ENCODE results near the gene OTUD3. TPM values are rescaled to one million over a fixed set of nuclear protein-coding genes. Genes with fewer than 3 reads are reported as not detected.

Gene OTUD3
- polyA plus RNA-seq, 1 of the 3 experiments (the other 2 are of a cell fraction): 2.6 TPM

DNA sequence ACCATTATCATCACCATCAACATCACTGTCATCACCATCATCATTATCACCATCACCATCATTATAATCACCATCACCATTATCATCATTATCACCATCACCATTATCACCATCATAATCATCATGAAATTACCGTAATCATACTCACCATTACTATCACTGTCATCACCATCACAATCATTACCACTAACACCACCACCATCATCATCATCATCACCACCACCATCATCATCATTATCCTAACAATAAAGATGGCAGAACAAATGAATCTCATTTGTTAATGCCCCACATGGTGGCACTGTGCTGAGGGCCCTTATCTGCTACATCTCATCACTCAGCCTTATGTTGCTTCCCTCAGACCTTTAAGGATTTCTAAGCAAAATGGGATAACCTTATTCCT, 50.7 kb downstream of the OTUD3 start (continued):
- TF ChIP-seq RFX5 (IDR thresholded peaks at IDR 0.05; ENCODE audit: low read length) (no peak), TEAD4 (IDR thresholded peaks at IDR 0.05; ENCODE audit: borderline replicate concordance, insufficient read depth) (no peak), ELF1 (IDR thresholded peaks at IDR 0.05) (no peak)

DNA sequence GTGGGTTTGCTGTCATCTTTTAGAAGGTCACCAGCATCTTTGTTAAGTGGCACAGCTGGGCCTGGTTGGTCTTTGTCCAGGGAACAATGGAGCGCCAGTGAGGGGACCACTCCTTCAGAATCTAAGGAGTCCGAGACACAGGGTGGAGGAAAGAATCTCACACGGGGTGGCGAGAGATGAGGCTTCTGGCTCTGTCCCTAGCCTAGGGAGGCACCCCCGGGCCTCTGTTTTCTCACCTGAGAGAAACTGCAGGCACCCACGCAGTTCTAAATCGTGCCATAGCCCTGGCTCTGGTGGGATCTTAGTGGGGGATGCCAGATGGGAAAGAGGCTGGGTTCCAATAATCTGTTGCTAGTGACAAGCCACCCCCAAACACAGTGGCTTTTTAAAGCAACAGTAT, 52.1 kb downstream of the OTUD3 start:
- Histone ChIP-seq H3K4me3 (ENCODE audit: low read depth in 2 of 2, low read length in 1 of 2) (no peak overlapping the region), H3K79me2 (ENCODE audit: insufficient read depth) (no peaks in the 10 kb centered on the region), H3K4me1 (ENCODE audit: control insufficient read depth in 1 of 2, insufficient read depth in 2 of 2, low read depth in 1 of 2, low read length in 1 of 2) (no peaks in the 10 kb centered on the region), H3K4me2 (no peak overlapping the region), H3K9me2 (no peaks in the 10 kb centered on the region), H3K27ac (ENCODE audit: low read depth in 2 of 2, low read length in 1 of 2) (no peak overlapping the region), H3K9ac (no peak overlapping the region), H4K20me1 (ENCODE audit: insufficient read depth) (no peaks in the 10 kb centered on the region), H3K9me3 (no peaks in the 10 kb centered on the region), H3K27me3 (ENCODE audit: insufficient read depth) (no peaks in the 10 kb centered on the region), H2AFZ (ENCODE audit: low read depth) (no peak overlapping the region), H3K36me3 (replicated peaks in 1 of 2; ENCODE audit: control insufficient read depth in 1 of 2, insufficient read depth in 2 of 2, low read length in 1 of 2) (no peaks in the 10 kb centered on the region), H3F3A (replicated peaks; ENCODE audit: insufficient read depth) (no peaks in the 10 kb centered on the region)
- ChIA-PET POLR2A (interaction anchor here (0.6 kb wide), 1 partner anchor 246 kb away, joined by 4 read pairs; no protein-coding TSS in a partner anchor), CTCF (no interaction called here)
- DNase-seq: no peak
- no peak for TF ChIP-seq ELF1 (IDR thresholded peaks at IDR 0.05)
- no peak for TF ChIP-seq NFIC (IDR thresholded peaks at IDR 0.05; ENCODE audit: borderline replicate concordance)
- TF ChIP-seq, protein P1, sequence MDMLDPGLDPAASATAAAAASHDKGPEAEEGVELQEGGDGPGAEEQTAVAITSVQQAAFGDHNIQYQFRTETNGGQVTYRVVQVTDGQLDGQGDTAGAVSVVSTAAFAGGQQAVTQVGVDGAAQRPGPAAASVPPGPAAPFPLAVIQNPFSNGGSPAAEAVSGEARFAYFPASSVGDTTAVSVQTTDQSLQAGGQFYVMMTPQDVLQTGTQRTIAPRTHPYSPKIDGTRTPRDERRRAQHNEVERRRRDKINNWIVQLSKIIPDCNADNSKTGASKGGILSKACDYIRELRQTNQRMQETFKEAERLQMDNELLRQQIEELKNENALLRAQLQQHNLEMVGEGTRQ (IDR thresholded peaks at IDR 0.05; ENCODE audit: borderline replicate concordance, low read depth, low read length): no peak
- no peak for TF ChIP-seq RCOR1 (IDR thresholded peaks at IDR 0.05; ENCODE audit: low read length)
- TF ChIP-seq FOSL2 (IDR thresholded peaks at IDR 0.05; ENCODE audit: borderline replicate concordance, low read depth): no peak
- TF ChIP-seq, protein P2, sequence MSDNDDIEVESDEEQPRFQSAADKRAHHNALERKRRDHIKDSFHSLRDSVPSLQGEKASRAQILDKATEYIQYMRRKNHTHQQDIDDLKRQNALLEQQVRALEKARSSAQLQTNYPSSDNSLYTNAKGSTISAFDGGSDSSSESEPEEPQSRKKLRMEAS (IDR thresholded peaks at IDR 0.05; ENCODE audit: low read depth): no peak
- TF ChIP-seq, protein P3, sequence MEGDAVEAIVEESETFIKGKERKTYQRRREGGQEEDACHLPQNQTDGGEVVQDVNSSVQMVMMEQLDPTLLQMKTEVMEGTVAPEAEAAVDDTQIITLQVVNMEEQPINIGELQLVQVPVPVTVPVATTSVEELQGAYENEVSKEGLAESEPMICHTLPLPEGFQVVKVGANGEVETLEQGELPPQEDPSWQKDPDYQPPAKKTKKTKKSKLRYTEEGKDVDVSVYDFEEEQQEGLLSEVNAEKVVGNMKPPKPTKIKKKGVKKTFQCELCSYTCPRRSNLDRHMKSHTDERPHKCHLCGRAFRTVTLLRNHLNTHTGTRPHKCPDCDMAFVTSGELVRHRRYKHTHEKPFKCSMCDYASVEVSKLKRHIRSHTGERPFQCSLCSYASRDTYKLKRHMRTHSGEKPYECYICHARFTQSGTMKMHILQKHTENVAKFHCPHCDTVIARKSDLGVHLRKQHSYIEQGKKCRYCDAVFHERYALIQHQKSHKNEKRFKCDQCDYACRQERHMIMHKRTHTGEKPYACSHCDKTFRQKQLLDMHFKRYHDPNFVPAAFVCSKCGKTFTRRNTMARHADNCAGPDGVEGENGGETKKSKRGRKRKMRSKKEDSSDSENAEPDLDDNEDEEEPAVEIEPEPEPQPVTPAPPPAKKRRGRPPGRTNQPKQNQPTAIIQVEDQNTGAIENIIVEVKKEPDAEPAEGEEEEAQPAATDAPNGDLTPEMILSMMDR (IDR thresholded peaks at IDR 0.05): no peak
- TF ChIP-seq, protein P4, sequence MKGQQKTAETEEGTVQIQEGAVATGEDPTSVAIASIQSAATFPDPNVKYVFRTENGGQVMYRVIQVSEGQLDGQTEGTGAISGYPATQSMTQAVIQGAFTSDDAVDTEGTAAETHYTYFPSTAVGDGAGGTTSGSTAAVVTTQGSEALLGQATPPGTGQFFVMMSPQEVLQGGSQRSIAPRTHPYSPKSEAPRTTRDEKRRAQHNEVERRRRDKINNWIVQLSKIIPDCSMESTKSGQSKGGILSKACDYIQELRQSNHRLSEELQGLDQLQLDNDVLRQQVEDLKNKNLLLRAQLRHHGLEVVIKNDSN (IDR thresholded peaks at IDR 0.05; ENCODE audit: borderline replicate concordance, low read depth): no peak
- TF ChIP-seq, protein P5, sequence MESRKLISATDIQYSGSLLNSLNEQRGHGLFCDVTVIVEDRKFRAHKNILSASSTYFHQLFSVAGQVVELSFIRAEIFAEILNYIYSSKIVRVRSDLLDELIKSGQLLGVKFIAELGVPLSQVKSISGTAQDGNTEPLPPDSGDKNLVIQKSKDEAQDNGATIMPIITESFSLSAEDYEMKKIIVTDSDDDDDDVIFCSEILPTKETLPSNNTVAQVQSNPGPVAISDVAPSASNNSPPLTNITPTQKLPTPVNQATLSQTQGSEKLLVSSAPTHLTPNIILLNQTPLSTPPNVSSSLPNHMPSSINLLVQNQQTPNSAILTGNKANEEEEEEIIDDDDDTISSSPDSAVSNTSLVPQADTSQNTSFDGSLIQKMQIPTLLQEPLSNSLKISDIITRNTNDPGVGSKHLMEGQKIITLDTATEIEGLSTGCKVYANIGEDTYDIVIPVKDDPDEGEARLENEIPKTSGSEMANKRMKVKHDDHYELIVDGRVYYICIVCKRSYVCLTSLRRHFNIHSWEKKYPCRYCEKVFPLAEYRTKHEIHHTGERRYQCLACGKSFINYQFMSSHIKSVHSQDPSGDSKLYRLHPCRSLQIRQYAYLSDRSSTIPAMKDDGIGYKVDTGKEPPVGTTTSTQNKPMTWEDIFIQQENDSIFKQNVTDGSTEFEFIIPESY (IDR thresholded peaks at IDR 0.05; ENCODE audit: borderline replicate concordance, low read depth): no peak
- TF ChIP-seq GABPA (IDR thresholded peaks at IDR 0.05; ENCODE audit: low read depth): no peak
- no peak for TF ChIP-seq TAF1 (IDR thresholded peaks at IDR 0.05; ENCODE audit: borderline replicate concordance, low read depth, low read length)
- no peak for TF ChIP-seq YY1 (IDR thresholded peaks at IDR 0.05; ENCODE audit: low read depth)
- TF ChIP-seq JUND (IDR thresholded peaks at IDR 0.05): no peak
- TF ChIP-seq EP300 (IDR thresholded peaks at IDR 0.05; ENCODE audit: borderline replicate concordance in 1 of 2, low read depth in 1 of 2, low read length in 1 of 2): no peak
- WGBS (ENCODE audit: low lambda C conversion rate): 41% methylated on average over 6 of the region's 7 CpGs

All from SK-N-SH (cell line).